HEK293T (cell line): Measurements from ENCODE around the gene SMAP1.

Source experiments
- ARNT ChIP-seq: fragments of 450-650 bp; IDR thresholded peaks from 2 replicates; pipeline ENCODE4 v1.6.1; 2017; ENCODE audit warnings: mild to moderate bottlenecking
- BHLHE40 ChIP-seq: fragments of 450-650 bp; IDR thresholded peaks from 2 replicates; pipeline ENCODE4 v1.6.1; 2016; ENCODE audit warnings: mild to moderate bottlenecking, moderate library complexity, borderline replicate concordance
- ELF4 ChIP-seq: fragments of 450-650 bp; IDR thresholded peaks from 2 replicates; pipeline ENCODE4 v1.6.1; 2017; ENCODE audit warnings: antibody characterized with exemption
- HDGF ChIP-seq: fragments of 450-650 bp; IDR thresholded peaks from 2 replicates; pipeline ENCODE4 v1.6.1; 2017; ENCODE audit warnings: antibody characterized with exemption, borderline replicate concordance
- NFRKB ChIP-seq: fragments of 450-650 bp; IDR thresholded peaks from 2 replicates; pipeline ENCODE4 v1.6.1; 2016; ENCODE audit warnings: mild to moderate bottlenecking, moderate library complexity
- SP1 ChIP-seq: fragments of 450-650 bp; IDR thresholded peaks from 2 replicates; pipeline ENCODE4 v1.6.1; 2017
- SUZ12 ChIP-seq: fragments of 450-650 bp; IDR thresholded peaks from 2 replicates; pipeline ENCODE4 v1.6.1; 2016; ENCODE audit warnings: mild to moderate bottlenecking
- TF ChIP-seq, protein P1 (sequence below): fragments of 450-650 bp; IDR thresholded peaks from 2 replicates; pipeline ENCODE4 v1.6.1; 2016

DNA sequence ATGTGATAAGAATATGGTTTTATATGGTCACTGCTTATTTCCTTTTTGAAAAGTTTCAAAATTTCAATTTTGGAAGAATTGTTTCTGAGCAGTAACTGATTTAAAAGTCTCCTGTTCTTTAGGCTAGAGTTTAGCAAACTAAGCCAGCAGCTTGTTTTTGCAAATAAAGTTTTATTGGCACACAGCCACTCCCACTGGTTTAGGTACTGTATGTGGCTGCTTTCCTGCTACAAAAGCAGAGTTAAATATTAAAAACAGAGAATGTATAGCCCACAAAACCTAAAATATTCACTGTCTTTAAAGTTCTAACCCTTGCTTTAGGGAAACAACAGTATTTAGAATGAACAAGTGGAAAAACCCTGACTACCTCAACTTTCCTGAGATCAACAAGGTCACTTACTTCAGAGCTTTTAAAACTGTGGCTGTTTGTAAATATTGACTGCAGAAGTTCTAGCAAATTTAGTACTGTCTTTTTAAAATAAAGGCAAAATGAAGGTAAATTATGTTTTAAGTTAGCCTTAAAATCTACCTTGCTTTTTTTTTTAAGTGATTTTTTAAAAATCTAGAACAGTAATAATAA is 185.1 kb downstream of the SMAP1 start:
- no peak for TF ChIP-seq SUZ12
- no peak for TF ChIP-seq HDGF
- TF ChIP-seq SP1: no peak
- TF ChIP-seq, protein P1, sequence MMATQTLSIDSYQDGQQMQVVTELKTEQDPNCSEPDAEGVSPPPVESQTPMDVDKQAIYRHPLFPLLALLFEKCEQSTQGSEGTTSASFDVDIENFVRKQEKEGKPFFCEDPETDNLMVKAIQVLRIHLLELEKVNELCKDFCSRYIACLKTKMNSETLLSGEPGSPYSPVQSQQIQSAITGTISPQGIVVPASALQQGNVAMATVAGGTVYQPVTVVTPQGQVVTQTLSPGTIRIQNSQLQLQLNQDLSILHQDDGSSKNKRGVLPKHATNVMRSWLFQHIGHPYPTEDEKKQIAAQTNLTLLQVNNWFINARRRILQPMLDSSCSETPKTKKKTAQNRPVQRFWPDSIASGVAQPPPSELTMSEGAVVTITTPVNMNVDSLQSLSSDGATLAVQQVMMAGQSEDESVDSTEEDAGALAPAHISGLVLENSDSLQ: no peak
- TF ChIP-seq NFRKB: no peak
- TF ChIP-seq ARNT: no peak
- no peak for TF ChIP-seq BHLHE40
- no peak for TF ChIP-seq ELF4
